NCI-H128 (cell line): ENCODE results near the gene TPO.

Experiments
- DNase-seq: peaks from one replicate; lab custom pipeline; 2025; ENCODE audit not compliant: unreplicated experiment; lab: John Stamatoyannopoulos, UW

TPO gene

DNA sequence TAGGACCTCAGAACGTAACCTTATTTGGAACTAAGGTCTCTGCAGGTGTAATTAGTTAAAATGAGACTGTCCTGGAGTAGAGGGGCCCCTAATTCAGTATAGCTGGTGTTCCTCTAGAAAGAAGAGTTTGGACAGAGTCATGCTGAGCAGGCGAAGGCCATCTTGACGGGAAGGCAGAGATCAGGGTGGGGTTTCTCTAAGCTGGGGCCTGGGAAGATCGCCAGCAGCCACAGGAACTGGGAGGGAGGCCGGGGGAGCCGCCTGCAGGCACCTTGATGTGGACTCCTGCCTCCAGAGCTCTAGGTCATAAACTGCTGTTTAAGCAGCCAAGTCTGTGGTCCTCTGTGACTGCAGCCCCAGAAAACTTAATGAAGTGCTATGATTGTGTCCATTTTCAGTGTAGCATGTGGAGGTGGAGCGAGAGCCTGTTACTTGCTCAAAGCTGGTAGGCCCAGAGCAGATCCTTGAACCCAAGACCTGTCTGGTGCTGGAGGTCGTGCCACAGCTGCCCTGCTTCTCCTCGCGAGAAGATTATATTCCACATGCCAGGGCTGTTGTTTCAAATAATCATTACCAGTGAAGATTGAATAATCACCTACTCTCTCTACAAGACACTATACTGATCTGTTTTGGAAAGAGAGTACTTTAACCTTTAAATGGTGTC is 105.7 kb downstream of the TPO start:
- DNase-seq: no peak

- DNase-seq: no peak
These were observed 108.1 kb downstream of the TPO start for GRCh38 chr2:1521191-1521877.

- DNase-seq: no peak
These were observed 108.9 kb downstream of the TPO start for GRCh38 chr2:1521878-1522830.

GRCh38 chr2:1527153-1527992 is 114.1 kb downstream of the TPO start:
- no peak for DNase-seq

DNA sequence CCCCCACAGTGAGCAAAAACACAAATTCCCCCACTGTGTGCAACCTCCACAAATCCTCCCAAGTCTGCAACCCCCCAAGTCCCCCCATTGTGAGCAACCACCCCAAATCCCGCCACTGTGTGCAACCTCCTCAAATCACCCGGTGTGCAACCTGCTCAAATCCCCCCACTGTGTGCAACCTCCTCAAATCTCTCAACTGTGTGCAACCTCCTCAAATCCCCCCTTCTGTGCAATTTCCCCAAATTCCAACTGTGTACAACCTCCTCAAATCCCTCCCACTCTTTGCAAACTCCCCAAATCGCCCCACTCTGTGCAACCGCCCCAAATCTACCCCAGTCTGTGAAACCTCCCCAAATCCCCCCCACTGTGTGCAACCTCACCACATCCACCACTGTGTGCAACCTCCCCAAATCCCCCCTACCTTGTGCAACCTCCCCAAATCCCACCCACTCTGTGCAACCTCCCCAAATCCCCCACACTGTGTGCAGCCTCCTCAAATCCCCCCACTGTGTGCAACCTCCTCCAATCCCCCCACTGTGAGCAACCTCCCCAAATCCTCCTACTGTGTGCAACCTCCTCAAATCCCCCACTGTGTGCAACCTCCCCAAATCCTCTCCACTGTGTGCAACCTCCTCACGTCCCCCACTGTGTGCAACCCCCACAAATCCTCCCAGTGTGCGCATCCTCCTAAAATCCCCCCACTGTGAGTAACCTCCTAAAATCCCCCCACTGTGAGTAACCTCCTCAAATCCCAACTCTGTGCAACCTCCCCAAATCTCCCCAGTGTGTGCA is 115.2 kb downstream of the TPO start:
- no peak for DNase-seq

DNA sequence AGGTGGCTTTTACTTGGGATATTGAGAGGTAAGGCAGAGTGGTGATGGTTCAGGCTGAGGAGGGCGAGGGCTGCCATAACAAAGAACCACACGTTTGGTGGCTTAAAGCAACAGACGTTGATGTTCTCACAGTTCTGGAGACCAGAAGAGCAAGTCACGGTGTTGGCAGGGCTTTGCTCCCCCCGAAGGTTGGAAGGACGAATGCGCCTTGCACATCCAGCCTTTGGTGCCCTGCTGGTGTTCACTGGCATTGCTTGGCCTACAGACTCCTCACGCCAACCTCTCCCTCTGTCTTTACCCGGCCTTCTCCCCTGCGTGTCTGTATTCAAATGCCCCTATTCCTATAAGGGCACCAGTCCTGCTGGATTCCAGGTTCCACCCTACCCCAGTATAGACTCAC is 125.4 kb downstream of the TPO start:
- DNase-seq: no peak

DNA sequence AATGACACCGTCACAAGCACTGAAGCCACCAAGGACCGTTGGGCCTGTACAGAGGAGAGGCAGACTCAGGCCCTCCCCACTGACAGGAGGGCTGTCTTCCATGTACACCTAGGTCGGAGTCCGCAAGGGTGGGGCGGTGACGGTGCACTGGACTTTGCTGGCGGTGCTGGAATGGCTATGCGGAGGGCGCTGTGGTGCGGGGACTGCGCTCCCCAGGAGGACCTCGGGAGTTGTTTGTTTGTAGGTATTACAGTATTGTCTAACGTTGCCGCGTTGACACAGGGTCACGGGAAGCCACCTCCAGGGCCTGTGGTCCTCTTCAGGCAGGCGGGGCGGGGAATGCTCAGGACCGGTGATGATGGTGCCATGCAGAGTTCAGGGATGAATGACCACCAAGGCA is 126.2 kb downstream of the TPO start:
- no peak for DNase-seq

- DNase-seq: no peak
These were observed 126.7 kb downstream of the TPO start for GRCh38 chr2:1539973-1540372.

DNA sequence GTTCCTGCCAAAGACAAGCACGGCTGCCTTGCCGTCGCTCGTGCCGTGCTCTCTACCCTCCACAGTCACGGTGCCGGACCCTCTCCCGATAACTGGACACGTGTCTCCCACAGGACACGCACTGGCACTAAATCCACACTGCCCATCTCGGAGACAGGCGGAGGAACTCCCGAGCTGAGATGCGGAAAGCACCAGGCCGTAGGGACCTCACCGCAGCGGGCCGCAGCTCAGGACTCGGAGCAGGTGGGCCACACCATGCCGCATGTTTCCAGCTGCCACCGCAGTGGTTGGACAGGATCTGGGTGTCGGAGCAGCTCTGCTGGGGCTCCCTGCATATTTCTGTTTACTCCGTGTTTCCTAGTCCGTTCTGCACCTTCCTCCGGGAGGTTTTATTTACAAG is 127.2 kb downstream of the TPO start:
- DNase-seq: no peak

- DNase-seq: no peak
These were observed 127.8 kb downstream of the TPO start for GRCh38 chr2:1541040-1541439.

- no peak for DNase-seq
These were observed 128.7 kb downstream of the TPO start for GRCh38 chr2:1541819-1542475.

- DNase-seq: no peak
These were observed 129.7 kb downstream of the TPO start for GRCh38 chr2:1542971-1543370.

DNA sequence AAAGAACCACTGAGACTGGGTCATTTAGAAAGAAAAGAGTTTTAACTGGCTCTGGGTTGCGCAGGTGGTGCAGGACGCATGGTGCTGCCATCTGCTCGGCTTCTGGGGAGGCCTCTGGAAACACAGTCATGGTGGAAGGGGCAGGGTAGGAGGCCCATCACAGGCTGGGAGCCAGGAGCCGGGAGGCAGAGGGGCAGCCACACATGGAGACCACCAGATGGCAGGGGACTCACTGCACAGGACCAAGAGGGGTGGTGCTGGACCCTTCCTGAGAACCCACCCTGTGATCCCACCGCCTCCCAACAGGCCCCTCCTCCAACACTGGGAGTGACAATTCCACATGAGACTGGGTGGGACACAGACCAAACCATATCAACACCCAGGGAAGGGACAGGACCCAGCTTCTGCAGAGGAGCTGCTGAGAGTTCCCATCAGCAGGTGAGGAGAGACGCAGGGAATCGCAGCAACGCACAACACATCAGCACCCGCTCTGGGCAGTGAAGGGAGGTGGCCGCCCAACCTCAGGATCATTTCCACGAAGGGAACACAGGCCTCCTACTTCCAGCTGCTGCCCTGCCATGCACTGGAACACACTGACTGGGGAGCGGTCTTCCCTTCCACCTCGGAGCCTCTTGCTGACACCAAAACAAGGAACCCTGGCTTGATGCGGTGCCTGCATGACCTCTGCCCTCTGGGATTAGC is 130.7 kb downstream of the TPO start:
- no peak for DNase-seq

GRCh38 chr2:1544478-1545069 is 131.3 kb downstream of the TPO start:
- DNase-seq: no peak

DNA sequence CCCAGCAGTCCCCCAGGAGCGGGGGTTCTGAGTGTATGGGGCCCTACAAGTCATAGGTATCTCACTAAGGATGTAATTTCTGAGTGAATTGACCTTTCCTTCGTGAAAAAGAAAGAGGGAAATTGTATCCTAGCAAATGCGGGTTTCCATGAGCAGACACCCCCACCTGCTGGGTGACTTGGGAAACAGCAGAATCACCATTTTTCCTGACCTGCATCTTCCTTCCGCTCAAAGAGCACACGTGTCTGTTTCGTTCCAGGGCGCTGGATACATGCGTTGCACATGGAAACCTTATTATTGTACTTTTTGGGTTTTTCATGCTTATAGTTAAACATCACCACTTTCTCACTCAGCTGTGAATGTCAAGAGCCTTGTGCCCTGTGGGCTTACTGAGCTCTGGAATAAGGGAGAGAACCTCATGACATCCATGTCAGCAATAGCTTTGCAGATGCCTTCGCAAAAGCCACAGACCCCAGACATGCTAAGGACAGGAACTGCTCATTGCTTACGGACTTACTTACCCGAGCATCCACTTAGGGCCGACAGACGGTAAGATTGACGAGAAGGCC is 132.8 kb downstream of the TPO start:
- peak; percentile 58 for DNase-seq

DNA sequence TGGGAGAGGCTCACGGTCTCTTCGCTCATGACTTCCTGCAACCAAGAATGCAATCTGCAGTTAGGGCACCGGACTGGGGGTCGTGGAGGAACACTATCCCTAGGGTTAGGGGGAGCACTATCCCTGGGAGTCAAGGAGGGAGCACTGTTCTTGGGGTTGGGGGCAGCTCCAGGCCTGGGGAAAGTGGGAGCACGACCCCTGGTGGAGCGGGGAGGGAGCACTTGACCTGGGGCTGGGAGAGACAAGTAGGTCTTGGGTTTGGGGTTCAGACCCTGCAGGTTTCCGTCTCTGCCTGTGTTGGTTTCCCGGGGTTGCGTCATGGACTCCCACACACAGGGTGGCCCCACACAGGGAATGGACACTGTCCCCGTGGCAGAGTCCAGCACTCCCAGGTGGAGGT is 133.6 kb downstream of the TPO start:
- no peak for DNase-seq

DNA sequence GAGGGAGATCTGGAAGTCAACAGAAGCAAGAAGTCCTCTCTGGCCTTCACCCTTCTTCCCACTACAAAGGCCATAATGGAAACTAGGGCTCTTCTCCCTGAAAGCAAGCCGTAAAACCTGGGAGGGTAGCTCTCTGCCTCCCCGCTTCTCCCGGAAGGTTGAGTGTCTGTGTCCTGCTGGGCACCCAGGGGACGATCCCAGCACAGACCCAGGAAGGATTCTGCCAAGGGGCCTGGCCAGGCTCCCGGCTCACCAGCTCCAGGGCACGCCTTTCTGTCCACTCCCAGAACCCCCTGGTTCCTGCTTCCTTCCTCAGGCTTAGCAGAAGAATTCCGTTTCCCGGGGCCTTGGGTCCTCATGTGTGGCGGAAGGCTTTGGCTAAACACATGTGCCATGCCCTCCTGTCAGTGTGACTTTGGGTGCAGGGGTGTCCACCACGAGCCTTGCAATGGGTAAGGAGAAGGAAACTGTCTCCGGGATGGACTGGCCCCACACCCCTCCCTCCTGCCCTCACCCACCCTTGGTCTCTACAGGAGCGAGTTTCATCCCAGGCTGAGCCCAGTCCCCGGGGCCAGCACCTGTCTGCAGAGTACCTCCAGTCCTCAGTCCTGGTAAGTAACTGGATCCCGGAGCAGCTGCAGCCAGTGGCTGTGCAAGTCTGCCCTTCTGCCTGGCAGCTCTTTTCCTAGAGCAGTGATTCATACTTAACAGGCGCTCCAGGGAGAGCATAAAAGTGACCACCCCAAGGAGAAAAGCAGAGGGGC is 135.8 kb downstream of the TPO start:
- no peak for DNase-seq

- DNase-seq: no peak
These were observed 136.8 kb downstream of the TPO start for GRCh38 chr2:1550076-1550475.
